Dermis blood vessel endothelial cell (primary cell): ENCODE results near the gene STAT6. TPM values are rescaled to one million over a fixed set of nuclear protein-coding genes. Genes with fewer than 3 reads are reported as not detected.
A peak's percentile ranks its signal among the peaks of the same experiment; 100 is the strongest.

Experiments used
- DNase-seq: peaks from one replicate; pipeline ENCODE4 v3.0.0; 2010
- total RNA-seq: library from RNA; depleted of rRNA; stranded (reverse); fragments of >200 nt; gene quantifications from 2 replicates; pipeline ENCODE4 v1.2.3, GENCODE V29; 2014

The STAT6 gene
- 39.6 and 40.5 TPM in 2 replicates for total RNA-seq

DNA sequence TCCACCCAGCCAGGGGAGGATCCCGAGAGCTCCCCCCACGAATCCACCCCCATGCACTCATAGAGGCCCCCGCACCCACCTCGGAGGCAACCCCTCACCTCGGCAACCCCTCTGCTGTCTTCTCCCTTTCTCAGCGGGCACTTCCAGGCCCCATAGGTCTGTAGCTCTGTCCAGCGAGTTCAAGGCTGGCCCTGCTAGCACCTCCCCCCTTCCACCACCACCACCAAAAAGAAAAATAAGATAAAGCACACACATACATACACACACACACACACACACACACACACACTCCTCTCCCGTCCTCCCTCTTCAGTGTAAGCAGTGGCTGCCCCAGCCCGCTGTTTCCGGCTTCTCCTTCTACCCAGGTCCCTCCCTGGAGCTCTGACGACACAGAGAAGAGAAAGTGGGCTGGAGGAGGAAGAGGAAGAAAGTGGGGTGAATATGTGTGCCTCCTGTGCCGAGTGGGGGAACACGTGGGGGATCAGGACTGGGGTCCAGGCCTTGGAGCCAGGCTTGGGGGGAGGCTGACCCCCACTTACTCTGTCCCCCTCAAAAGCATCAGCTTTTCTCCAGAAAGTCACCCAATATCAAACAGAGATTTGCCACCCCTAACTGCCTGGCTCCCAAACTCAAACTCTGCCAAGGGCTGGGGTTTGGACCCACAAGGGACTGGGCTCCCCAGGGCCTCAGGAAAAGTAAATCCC, at the start of gene STAT6:
Gene STAT6 (minus strand): TSS at position 332 of the 704 bp plus-strand sequence. CDS start 3,084 bp downstream, outside the sequence.
- DNase-seq: peak; percentile 84

DNA sequence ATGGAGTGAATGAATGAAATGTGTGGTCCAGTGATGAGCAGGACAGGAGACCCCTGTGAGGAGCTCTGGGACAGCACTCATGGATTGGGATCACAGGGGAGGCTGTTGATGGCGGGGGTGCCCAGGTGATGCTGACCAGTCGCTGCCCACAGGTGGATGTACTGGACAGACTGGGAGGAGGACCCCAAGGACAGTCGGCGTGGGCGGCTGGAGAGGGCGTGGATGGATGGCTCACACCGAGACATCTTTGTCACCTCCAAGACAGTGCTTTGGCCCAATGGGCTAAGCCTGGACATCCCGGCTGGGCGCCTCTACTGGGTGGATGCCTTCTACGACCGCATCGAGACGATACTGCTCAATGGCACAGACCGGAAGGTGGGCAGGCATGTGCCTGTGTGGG, 49.6 kb upstream of the STAT6 start:
- DNase-seq: no peak

GRCh38 chr12:57160040-57160439, 48.9 kb upstream of the STAT6 start:
- no peak for DNase-seq

DNA sequence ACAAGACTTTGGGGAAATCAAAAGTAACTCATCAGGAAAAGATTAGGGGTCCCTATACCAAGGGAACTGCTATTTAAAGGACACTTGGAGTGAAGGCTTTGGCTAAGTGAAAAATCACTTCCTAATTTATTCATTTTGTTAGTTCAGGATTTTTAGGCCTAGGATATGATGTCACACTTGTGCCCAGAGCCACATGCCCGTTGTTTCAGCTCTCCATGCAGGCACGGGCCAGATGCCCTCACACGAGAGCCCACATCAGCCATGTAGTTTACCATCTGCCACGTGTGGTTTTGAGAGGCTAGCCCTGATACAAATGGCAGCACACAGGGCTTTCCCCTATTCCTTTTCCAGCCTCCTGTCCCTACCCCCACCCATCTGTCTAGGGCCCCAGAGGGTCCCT, 48.1 kb upstream of the STAT6 start:
- no peak for DNase-seq

DNA sequence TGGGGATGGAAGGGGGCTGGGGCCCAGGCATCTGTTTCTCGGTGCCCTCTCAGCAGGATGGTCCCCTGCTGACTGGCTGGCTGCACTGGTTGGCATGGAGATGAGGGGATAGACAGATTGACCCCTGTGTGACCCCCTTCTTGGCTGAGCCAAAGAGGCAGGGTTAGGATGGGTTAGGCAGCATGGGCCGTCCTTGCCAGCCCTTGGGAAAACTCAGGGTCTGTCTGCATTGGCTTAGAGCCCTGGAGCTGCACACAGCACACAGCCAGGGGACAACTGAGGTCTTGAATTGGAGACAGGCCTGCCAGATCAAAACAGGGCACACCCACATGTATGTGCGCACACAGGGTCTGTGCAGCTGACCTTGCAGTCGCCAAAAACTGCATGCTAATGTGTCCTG, 47.5 kb upstream of the STAT6 start:
- DNase-seq: no peak

- no peak for DNase-seq
These were observed 47.0 kb upstream of the STAT6 start for GRCh38 chr12:57158186-57158585.

- DNase-seq: no peak
These were observed 46.5 kb upstream of the STAT6 start for GRCh38 chr12:57157588-57158173.

DNA sequence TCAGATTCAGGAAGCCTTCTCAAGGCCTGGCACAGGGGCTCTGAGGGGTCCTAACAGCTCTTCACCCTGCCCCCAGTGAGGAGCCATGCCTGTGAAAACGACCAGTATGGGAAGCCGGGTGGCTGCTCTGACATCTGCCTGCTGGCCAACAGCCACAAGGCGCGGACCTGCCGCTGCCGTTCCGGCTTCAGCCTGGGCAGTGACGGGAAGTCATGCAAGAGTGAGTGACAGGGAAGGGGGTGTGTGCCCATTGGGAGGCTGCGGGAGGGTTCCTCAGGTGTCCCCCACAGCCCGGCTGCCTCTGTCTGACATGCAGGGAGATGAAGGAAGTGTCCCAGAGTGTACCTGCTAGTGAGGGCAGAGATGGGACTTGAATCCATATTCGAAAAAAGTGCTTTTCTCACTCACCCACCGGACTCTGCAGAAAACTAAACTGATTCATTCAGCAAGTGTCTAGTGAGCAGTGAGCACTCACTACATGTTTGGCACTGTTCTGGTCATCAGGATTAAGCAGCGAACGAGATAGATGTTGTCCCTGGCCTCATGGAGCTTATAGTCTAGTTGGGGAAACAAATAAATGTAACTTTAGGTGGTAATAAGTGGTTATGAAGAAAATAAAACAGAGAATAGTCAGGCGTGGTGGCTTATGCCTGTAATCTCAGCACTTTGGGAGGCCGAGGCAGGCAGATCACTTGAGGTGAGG, 45.7 kb upstream of the STAT6 start:
- no peak for DNase-seq

DNA sequence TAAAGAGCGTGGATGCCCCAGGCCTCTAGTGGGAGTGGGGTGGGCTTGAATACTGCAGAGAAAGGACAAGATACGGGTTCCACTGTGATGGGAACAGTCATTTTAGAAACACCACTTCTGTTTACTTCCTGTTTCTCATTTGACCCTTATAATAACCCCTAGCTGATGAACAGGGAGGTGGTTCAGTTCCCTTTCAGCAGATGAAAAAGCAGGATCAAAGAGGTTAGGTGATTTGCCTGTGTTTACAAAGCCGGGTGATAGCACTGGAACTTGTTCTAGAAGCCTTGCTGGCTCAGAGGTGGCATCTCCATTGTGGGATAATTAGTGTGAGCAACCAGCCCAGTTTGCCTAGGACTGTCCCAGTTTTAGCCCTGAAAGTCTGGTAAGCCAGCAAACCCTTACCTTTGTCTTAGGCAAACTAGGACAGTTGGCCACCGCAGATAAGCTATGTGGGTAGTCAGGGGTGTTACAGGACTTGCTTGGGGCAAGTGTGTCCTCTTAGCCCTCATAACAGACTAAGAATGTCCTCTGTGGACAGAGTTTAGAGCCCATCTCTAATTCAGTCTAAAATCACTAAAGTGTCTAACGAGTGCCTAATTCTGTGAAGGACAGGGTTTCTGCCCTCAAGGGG, 43.8 kb upstream of the STAT6 start:
- DNase-seq: no peak

DNA sequence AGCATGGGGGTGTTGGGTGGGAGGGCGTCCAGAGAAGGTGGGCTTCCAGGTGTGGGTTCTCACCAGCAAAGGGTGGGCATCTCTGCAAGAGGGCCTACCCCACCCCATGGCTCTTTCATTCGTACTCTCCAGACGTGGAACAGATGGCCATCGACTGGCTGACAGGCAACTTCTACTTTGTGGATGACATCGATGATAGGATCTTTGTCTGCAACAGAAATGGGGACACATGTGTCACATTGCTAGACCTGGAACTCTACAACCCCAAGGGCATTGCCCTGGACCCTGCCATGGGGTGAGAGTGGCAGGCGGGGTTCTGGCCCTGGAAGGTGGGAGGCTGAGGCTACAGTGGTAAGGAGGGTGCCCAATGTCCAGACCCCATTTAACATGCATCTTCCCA, 42.9 kb upstream of the STAT6 start:
- DNase-seq: no peak

DNA sequence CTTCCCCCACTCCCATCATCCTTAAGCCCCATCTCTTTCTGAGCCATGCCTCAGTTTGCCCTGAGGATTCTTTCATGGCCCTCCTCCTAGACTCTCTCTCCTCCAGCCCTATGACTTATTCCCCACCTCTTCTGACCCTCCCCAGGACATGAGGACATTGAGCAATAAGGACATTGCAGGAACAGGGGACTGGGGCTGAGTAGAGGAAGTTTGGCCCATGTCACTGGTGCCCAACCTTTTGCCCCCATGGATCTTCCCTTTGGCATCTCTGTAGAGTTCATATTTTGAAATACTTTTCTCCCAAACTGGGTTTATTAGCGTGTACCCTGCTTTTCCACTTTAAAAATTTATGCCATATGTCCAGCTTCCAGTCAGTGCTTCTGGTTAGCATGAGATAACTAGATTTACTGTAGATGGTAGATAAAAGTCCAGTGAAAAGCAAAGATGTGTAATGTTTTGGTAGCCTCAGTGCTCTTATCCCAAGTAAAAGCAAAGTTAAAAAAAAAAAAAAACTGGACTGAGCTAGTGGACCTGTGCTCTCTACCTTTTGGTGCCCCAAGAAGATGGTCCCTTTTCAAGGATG, 42.3 kb upstream of the STAT6 start:
- no peak for DNase-seq

- peak; percentile 19 for DNase-seq
These were observed 41.5 kb upstream of the STAT6 start for GRCh38 chr12:57152639-57153038.

DNA sequence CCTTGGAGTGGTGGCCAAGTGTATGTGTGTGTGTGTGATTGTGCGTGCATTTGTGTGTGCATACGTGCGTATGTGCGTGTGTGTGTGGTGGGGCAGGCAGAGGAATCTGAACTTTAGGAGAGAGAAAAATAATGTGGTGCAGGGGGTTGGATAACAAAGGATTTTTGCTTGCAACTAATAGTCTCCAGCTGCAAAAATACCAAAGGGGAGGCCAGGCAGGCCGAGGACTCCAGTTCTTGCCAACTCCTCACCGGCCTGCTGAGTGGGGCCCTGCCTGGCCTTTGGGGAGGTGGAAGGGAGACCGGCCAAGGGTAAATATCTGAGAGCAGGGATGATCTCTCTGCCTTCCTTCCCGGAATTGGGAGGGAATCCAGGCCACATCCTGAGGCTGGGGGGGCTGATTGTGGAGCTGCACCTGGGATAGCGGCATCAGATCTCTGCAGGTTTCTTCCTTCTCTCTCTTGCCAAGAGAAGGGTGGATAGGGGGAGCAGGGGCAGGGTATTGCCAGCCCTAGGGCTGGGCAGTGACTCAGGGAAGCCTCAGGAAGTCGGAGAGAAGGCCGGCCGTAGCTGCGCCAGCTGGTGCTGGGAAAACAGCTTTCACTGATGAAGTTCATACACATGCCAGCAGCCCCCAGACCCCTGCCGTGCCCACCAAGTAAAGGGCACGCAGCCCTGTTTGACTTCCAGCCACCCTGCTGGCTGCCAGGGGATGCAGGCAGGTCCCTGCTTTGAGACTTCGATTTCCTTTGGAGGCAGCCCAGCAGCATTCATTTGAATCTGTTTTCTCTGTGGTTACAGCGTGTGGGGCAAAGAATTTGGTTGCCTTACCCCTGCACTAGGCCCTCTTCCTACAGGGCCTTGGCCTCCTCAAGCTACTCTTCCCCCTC, 40.8 kb upstream of the STAT6 start:
- peak; percentile 44 for DNase-seq

DNA sequence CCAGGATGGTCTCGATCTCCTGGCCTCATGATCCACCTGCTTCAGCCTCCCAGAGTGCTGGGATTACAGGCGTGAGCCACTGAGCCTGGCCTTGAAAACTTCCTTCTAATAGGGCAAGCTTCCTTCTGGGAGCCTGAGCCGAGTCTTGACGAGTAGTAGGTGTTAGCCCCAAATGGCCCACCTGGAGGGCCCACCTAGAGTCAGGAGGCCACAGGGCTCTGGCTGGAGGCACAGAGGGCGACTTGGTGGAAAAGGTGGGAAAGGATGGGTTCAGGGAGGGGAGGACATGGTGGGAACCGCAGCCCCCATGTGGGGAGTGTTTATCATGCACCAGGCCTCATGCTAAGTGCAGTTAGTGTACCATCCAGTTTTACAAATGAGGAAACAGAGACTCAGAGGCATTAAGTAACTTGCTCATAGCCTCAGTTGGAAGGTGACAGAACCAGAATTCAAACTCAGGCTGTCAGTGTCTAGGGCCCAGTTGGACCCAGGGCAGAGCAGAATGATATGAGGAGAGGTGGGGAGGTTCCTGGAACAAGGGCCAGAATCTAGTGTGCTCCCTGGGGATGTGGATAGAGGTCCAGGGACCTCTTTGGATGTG, 39.3 kb upstream of the STAT6 start:
- no peak for DNase-seq

GRCh38 chr12:57149245-57149900, 38.2 kb upstream of the STAT6 start:
- no peak for DNase-seq

- DNase-seq: no peak
These were observed 37.5 kb upstream of the STAT6 start for GRCh38 chr12:57148469-57149244.

GRCh38 chr12:57146961-57147944, 36.1 kb upstream of the STAT6 start, which contains the start of gene LRP1-AS:
LRP1-AS (minus strand) TSS chr12:57147619.
- DNase-seq: no peak

DNA sequence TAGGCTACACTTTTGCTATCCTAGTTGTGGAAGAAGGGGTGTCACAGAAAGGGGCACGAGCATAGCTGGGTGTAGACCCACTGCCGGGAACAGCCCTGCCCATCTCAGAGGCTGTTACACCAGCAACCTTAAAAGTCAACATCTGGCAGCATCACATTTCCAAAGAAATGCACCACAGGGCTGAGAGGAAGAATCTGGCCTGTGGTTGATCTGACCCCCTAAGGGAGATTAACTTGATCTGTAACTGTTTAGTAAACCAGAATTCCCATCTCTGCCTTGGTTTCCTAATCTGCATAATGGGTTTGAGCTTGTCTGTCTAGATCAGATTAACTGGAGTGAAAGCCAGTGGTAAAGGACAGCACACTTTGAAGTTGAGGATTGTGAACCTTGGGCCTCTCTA, 34.9 kb upstream of the STAT6 start:
- no peak for DNase-seq
